GM12873 (cell line): Measurements from ENCODE around the gene KCNK7.

ENCODE experiments used
- TF ChIP-seq, protein P1 (sequence below): IDR thresholded peaks from 2 replicates; pipeline ENCODE4 v1.5.1; 2012; ENCODE audit warnings: low read depth, mild to moderate bottlenecking, moderate library complexity, low read length, control low read depth; ENCODE audit not compliant: insufficient read depth; ENCODE audit errors: missing control alignments

The KCNK7 gene

GRCh38 chr11:65552388-65552951 is 43.1 kb downstream of the KCNK7 start:
- TF ChIP-seq, protein P1, sequence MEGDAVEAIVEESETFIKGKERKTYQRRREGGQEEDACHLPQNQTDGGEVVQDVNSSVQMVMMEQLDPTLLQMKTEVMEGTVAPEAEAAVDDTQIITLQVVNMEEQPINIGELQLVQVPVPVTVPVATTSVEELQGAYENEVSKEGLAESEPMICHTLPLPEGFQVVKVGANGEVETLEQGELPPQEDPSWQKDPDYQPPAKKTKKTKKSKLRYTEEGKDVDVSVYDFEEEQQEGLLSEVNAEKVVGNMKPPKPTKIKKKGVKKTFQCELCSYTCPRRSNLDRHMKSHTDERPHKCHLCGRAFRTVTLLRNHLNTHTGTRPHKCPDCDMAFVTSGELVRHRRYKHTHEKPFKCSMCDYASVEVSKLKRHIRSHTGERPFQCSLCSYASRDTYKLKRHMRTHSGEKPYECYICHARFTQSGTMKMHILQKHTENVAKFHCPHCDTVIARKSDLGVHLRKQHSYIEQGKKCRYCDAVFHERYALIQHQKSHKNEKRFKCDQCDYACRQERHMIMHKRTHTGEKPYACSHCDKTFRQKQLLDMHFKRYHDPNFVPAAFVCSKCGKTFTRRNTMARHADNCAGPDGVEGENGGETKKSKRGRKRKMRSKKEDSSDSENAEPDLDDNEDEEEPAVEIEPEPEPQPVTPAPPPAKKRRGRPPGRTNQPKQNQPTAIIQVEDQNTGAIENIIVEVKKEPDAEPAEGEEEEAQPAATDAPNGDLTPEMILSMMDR: no peak

DNA sequence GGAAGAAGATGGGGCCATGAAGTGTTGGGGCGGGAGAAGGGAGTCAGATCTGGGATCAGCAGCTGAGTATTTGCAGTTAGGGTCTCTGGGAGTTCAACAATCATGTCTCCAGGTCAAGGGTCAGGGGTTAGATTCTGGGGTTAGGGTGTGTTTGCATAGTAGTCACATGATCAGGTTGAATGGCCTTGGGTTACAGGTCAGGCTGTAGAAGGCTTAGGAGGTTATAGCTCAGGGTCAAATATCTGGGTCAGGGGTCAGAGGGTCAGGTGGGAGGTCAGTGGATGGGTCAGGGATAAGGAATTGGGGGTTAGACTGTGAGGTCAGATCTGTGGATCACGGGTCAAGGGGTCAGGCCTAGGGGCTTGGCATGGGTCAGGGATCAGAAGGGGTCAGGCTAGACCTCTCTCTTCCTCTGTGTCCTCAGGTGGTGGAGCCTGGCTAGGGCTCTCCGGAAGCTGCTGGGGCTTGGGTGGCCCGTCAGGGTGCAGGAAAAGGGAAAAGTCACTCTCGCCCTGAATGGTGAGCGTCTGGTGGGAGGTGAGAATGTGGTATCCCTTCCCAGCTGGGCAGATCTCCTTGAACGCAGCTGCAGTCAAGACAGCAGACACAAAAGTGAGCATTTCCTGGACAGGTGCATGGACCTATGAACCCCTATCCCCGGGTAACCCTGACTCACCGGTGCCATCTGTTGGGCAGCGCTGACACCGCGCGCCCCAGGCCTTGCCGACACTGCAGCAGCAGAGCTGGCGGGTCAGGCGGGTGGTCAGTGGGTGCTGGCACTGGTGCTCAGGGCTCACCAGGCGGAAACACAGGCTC is 43.8 kb downstream of the KCNK7 start:
- TF ChIP-seq, protein P1: peak; percentile 81

DNA sequence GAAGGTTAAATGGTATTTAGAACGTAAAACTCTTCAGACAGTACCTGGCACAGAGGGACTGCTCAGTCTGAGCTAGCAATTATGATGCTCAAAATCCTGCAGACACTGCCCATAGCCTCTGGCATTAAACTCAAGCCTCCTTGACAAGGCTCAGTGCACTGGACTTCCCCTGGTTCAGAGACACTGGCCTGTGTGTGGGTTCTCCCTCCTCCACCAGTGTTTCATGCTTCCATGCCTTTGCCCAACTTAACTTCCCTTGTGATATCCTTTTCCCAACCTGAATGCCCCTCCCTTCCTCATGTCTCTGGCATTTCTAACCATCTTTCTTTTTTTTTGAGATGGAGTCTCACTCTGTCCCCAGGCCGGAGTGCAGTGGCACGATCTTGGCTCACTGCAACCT is 46.5 kb downstream of the KCNK7 start:
- TF ChIP-seq, protein P1: no peak

DNA sequence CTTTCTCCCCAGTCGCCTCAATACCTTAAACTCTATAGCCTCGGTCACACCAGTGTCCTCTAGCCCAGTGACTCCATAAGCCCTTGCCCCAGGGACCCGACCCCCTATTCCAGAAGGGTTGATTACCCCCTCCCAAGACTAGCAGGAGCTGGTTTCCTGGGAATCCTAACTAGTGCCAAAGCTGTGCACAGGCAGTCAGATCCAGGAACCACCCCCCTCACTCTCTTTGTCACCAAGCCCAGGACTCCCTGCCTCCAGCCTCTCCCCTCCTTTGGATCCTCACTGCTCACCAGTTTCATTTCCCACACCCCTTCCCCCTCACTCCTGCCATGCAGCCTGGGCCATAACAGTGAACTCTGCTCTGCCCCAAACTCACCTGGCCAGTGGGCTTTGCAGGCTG is 47.2 kb downstream of the KCNK7 start:
- TF ChIP-seq, protein P1: no peak

- TF ChIP-seq, protein P1: no peak
These were observed 48.0 kb downstream of the KCNK7 start for GRCh38 chr11:65547446-65548125.

- TF ChIP-seq, protein P1: no peak
These were observed 49.2 kb downstream of the KCNK7 start for GRCh38 chr11:65546217-65546958.

DNA sequence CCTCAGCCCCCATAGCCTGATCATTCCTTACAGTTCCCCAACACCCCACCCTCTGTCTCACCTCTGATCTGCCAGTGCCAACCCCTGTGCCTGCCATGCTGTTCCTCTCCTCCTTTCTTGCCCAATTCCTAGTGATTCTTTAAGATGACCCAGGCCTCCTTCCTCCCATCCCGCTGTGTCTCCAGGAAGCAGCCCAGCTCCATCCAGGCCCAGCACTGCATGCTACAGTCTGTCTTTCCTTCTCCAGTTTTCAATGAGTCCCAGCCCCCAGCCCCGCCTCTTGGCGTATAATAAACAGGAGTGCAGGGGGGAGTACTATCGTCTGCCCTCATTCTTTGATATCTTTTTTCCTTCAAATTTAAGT is 49.8 kb downstream of the KCNK7 start:
- TF ChIP-seq, protein P1: no peak
